ENCODE results near the gene SAMD4B. TPM values are rescaled to one million over a fixed set of nuclear protein-coding genes. Genes with fewer than 3 reads are reported as not detected.

SAMD4B gene
- polyA plus RNA-seq, 1 donor: 112 TPM

- no peak for DNase-seq
Observed at GRCh38 chr19:39407660-39408391, 65.6 kb downstream of the SAMD4B start.

GRCh38 chr19:39408392-39409207, 66.4 kb downstream of the SAMD4B start:
- DNase-seq: no peak

GRCh38 chr19:39409208-39410016, 67.2 kb downstream of the SAMD4B start:
- DNase-seq: peak; percentile 72

- DNase-seq: no peak
Observed at GRCh38 chr19:39410017-39410830, 68.0 kb downstream of the SAMD4B start.

- no peak for DNase-seq
Observed at GRCh38 chr19:39410831-39411080, 68.5 kb downstream of the SAMD4B start.

GRCh38 chr19:39411081-39411831, 69.0 kb downstream of the SAMD4B start:
- no peak for DNase-seq

GRCh38 chr19:39411832-39412099, 69.5 kb downstream of the SAMD4B start:
- peak; percentile 91 for DNase-seq

- DNase-seq: peak; percentile 99
Observed at GRCh38 chr19:39412100-39412866, 70.1 kb downstream of the SAMD4B start, which contains the start of gene PLEKHG2. Gene PLEKHG2 (plus strand): TSS chr19:39412669. CDS start chr19:39414087, 1,418 bp downstream.

GRCh38 chr19:39412867-39413271, 70.6 kb downstream of the SAMD4B start:
- DNase-seq: no peak

GRCh38 chr19:39413272-39413910, 71.2 kb downstream of the SAMD4B start:
- DNase-seq: peak; percentile 78

GRCh38 chr19:39413911-39414608, 71.8 kb downstream of the SAMD4B start:
- no peak for DNase-seq

- DNase-seq: no peak
Observed at GRCh38 chr19:39415111-39416046, 73.2 kb downstream of the SAMD4B start.

- no peak for DNase-seq
Observed at GRCh38 chr19:39416152-39417120, 74.2 kb downstream of the SAMD4B start.

GRCh38 chr19:39417463-39418181, 75.4 kb downstream of the SAMD4B start:
- DNase-seq: no peak

GRCh38 chr19:39419003-39419402, 76.8 kb downstream of the SAMD4B start:
- DNase-seq: no peak

- no peak for DNase-seq
Observed at GRCh38 chr19:39420769-39421168, 78.5 kb downstream of the SAMD4B start.

All from left kidney (tissue), 2 donors.